ENCODE data around the gene LEF1. TPM values are rescaled to one million over a fixed set of nuclear protein-coding genes. Genes with fewer than 3 reads are reported as not detected.

The LEF1 gene
- total and polyA plus RNA-seq, 2 of the 8 experiments (the other 6 are each of a cell fraction or from before 2014, with no cell fraction given): 2.6 to 5.2 TPM

DNA sequence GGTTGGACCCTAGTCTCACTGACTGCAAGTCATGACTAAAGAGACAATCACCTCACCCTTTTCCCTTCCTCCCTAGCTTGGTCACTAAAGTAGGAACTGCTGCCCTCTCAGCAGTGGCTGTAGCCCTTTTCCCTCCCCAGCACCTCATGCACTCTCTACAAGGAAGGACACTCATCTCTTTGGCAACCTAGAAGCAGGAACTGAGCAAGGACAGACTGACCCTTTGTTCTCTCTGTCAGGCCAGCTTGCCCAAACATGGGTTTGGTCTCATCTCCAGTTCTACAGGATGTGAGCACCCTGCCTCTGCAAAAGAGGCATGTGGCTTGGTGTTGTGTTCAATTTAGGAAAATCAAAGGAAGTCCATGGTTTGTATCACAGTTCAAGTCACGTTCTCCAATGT is 15.8 kb downstream of the LEF1 start:
- Histone ChIP-seq H3K56ac (replicated peaks; ENCODE audit: insufficient read length, low read depth, low read length) (no peak overlapping the region), H2BK5ac (ENCODE audit: low read depth, low read length) (no peak overlapping the region), H3K27ac (ENCODE audit: low read depth, low read length) (no peak overlapping the region), H2BK15ac (ENCODE audit: low read length) (no peak overlapping the region), H3K23me2 (ENCODE audit: low read depth, low read length) (no peaks in the 10 kb centered on the region; the same call in 1 of the 2 replicates), H4K91ac (replicated peaks; ENCODE audit: insufficient read length, low read length) (no peak overlapping the region), H3K4me2 (ENCODE audit: insufficient read depth in 1 of 2, low read depth in 2 of 2, low read length in 2 of 2) (no peak overlapping the region), H2BK120ac (replicated peaks; ENCODE audit: low read depth, low read length) (no peak overlapping the region), H3K14ac (ENCODE audit: insufficient read length) (no peak overlapping the region), H3K4me3 (ENCODE audit: extremely low read depth in 1 of 4, insufficient read depth in 2 of 4, low read depth in 3 of 4, low read length in 4 of 4) (no peak overlapping the region), H4K5ac (ENCODE audit: insufficient read length, low read depth, low read length) (no peak overlapping the region), H3K79me1 (ENCODE audit: low read depth, low read length) (no peaks in the 10 kb centered on the region), H3K4ac (replicated peaks; ENCODE audit: insufficient read length, low read depth, low read length) (no peak overlapping the region), H3K27me3 (replicated peaks in 1 of 4; ENCODE audit: control insufficient read depth in 3 of 4, extremely low read depth in 1 of 4, insufficient read depth in 3 of 4, low read length in 3 of 4) (peaks cover 0 to 4% (median 0%) of the 10 kb centered on the region in 4 experiments; a peak in 1 of 7 replicates), H4K20me1 (replicated peaks in 1 of 2; ENCODE audit: control insufficient read depth in 1 of 2, insufficient read depth in 2 of 2, low read length in 2 of 2) (no peaks in the 10 kb centered on the region), H2BK12ac (ENCODE audit: low read depth, low read length) (no peak overlapping the region), H3K23ac (ENCODE audit: insufficient read length) (no peak overlapping the region), H3K9ac (replicated peaks in 1 of 4; ENCODE audit: extremely low read depth in 1 of 4, low read depth in 3 of 4, low read length in 3 of 4) (no peak overlapping the region), H4K8ac (ENCODE audit: extremely low read depth, insufficient read depth, low read length) (no peak overlapping the region), H2AK5ac (ENCODE audit: low read depth, low read length) (no peak overlapping the region), H2BK20ac (ENCODE audit: low read length) (no peak overlapping the region), H3K79me2 (ENCODE audit: control insufficient read depth in 1 of 2, insufficient read depth in 2 of 2, low read length in 2 of 2) (no peaks in the 10 kb centered on the region), H3K18ac (ENCODE audit: extremely low read depth, low read length) (no peak overlapping the region), H3K9me3 (ENCODE audit: insufficient read depth in 2 of 2, low read depth in 1 of 2, low read length in 1 of 2) (no peaks in the 10 kb centered on the region), H3K36me3 (ENCODE audit: control insufficient read depth in 2 of 4, insufficient read depth in 4 of 4, low read length in 3 of 4) (no peaks in the 10 kb centered on the region), H3K4me1 (replicated peaks in 1 of 4; ENCODE audit: control insufficient read depth in 3 of 4, insufficient read depth in 4 of 4, low read length in 3 of 4) (peaks cover 0 to 6% (median 0%) of the 10 kb centered on the region in 4 experiments; a peak in 1 of 7 replicates), H2AFZ (ENCODE audit: low read length) (no peak overlapping the region)
- FAIRE-seq (no peak), DNase-seq (ENCODE audit: low read depth in 1 of 2, low spot score in 2 of 2) (no peak)
- ChIA-PET POLR2A (ENCODE audit: partially characterized antibody) (no interaction called here), CTCF (ENCODE audit: partially characterized antibody) (interaction anchor here (2.2 kb wide), 1 partner anchor 22 kb away, joined by 8 read pairs; no protein-coding TSS in a partner anchor)
- 75% methylated on average over 1 of the region's 1 CpG; no CpG with 5 or more reads in 1 of the 2 experiments for WGBS, 2 experiments (ENCODE audit: extremely low coverage in 1 of 2, insufficient coverage in 1 of 2, insufficient read length in 1 of 2, insufficient replicate concordance in 2 of 2, low coverage in 1 of 2, low lambda C conversion rate in 2 of 2, missing lambda C conversion rate in 1 of 2)
- TF ChIP-seq CHD2 (IDR thresholded peaks at IDR 0.05; ENCODE audit: low read length) (no peak), MAFK (IDR thresholded peaks at IDR 0.05; ENCODE audit: low read depth, low read length) (no peak), CHD1 (IDR thresholded peaks at IDR 0.05; ENCODE audit: low read depth, low read length) (no peak), CREB1 (IDR thresholded peaks at IDR 0.05) (no peak), EGR1 (IDR thresholded peaks at IDR 0.05; ENCODE audit: borderline replicate concordance, low read depth, low read length) (no peak), RXRA (IDR thresholded peaks at IDR 0.05; ENCODE audit: insufficient read depth, low read depth, low read length) (no peak), CEBPB (IDR thresholded peaks at IDR 0.05; ENCODE audit: low read depth, low read length) (no peak), POU5F1 (IDR thresholded peaks at IDR 0.05; ENCODE audit: low read depth, low read length) (no peak), BCL11A (IDR thresholded peaks at IDR 0.05; ENCODE audit: low read depth in 2 of 2, low read length in 2 of 2) (no peak), PHF8 (conservative IDR thresholded peaks at IDR 0.05; ENCODE audit: low read depth, low read length) (no peak), SIX5 (IDR thresholded peaks at IDR 0.05; ENCODE audit: low read depth, low read length) (no peak), KDM4A (IDR thresholded peaks at IDR 0.05; ENCODE audit: low read depth, low read length, severe bottlenecking) (no peak), CBX8 (IDR thresholded peaks at IDR 0.05; ENCODE audit: borderline replicate concordance, low read depth, low read length) (no peak), SRF (IDR thresholded peaks at IDR 0.05; ENCODE audit: low read depth, low read length) (no peak), TAF1 (IDR thresholded peaks at IDR 0.05; ENCODE audit: low read depth, low read length) (no peak)
- TF ChIP-seq, protein P1, sequence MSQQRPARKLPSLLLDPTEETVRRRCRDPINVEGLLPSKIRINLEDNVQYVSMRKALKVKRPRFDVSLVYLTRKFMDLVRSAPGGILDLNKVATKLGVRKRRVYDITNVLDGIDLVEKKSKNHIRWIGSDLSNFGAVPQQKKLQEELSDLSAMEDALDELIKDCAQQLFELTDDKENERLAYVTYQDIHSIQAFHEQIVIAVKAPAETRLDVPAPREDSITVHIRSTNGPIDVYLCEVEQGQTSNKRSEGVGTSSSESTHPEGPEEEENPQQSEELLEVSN (IDR thresholded peaks at IDR 0.05): no peak

Measured in H1 (cell line).